HUES64 (cell line): ENCODE data around the gene PELI1.
A peak's percentile ranks its signal among the peaks of the same experiment; 100 is the strongest.
"Not testable (repeated sequence)": the region's sequence is repeated elsewhere in the genome, so short reads cannot be mapped to it uniquely, and the experiment has no call there.

Experiments used
- H3K27ac ChIP-seq: 2 replicates; pipeline ENCODE4 v1.7.0; 2013; ENCODE audit warnings: low read depth, low read length, inconsistent platforms
- H3K27me3 ChIP-seq: 2 replicates; pipeline ENCODE4 v1.6.1; 2013; ENCODE audit warnings: mild to moderate bottlenecking, low read length; ENCODE audit not compliant: insufficient read depth
- H3K36me3 ChIP-seq: 2 replicates; pipeline ENCODE4 v1.6.1; 2013; ENCODE audit warnings: mild to moderate bottlenecking, low read length; ENCODE audit not compliant: insufficient read depth
- H3K4me1 ChIP-seq: 2 replicates; pipeline ENCODE4 v1.6.1; 2013; ENCODE audit warnings: mild to moderate bottlenecking, low read length, moderate library complexity; ENCODE audit not compliant: insufficient read depth
- H3K4me3 ChIP-seq: 2 replicates; pipeline ENCODE4 v1.5.1; 2013; ENCODE audit warnings: mild to moderate bottlenecking, low read length, moderate library complexity
- H3K9ac ChIP-seq: 2 replicates; pipeline ENCODE4 v1.6.1; 2013; ENCODE audit warnings: mild to moderate bottlenecking, low read depth, low read length
- H3K9me3 ChIP-seq: 2 replicates; pipeline ENCODE4 v1.6.1; 2013; ENCODE audit warnings: low read depth, low read length; ENCODE audit not compliant: insufficient read depth
- WGBS: fragments of 150-250, 120-280 bp; methylation state at CpG from one replicate; pipeline ENCODE4 v1.1.7; 2013; ENCODE audit warnings: missing lambda C conversion rate; 5-methylcytosine and 5-hydroxymethylcytosine counted together

The PELI1 gene

DNA sequence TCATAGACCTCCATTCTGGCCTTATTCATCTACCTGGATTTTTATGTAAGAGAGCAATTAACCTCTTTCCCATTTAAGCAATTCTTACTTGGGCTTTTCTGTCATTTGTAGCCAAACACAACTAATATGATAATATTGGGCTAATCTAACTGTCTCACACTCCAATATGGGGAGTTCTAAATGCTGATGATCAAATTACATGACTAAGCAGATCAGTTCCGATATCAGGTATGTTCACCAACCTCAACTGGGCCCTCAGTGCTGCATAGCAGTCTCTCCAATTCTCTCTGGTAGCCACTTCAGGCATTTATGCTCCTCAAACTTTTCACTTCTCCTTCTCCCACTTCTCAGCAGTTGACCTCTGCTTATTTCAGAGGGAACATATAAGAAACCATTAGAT lies 64.0 kb downstream of the PELI1 start:
- no peaks in the 10 kb centered on the region for H3K9me3 ChIP-seq
- no peaks in the 10 kb centered on the region for H3K36me3 ChIP-seq
- WGBS = 93% methylated on average over 1 of the region's 1 CpG
- H3K27ac ChIP-seq = no peak overlapping the region
- H3K27me3 ChIP-seq = no peaks in the 10 kb centered on the region
- H3K4me3 ChIP-seq = no peak overlapping the region
- H3K4me1 ChIP-seq = no peaks in the 10 kb centered on the region
- H3K9ac ChIP-seq = no peak overlapping the region

DNA sequence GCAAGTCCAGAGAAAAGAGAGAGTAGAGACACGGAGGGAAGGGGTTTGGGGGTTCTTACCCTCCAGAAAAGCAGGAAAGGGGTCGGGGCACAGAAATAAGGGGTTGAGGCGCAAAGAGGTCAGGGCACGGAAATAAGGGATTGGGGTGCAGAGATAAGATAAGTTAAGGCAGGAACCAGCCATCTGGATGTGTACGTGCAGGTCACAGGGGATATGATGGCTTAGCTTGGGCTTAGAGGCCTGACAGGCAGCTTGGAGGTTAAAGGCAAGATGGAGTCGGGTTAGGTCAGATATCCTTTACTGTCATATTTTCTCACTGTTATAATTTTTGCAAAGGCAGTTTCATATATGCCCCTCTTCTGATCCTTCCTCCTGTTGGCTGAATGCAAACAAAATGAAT lies 64.5 kb downstream of the PELI1 start:
- H3K9me3 ChIP-seq, H3K4me3 ChIP-seq, H3K27me3 ChIP-seq, H3K9ac ChIP-seq, H3K27ac ChIP-seq, H3K36me3 ChIP-seq, H3K4me1 ChIP-seq: not testable (repeated sequence)
- WGBS = 96% methylated on average over 5 of the region's 6 CpGs

DNA sequence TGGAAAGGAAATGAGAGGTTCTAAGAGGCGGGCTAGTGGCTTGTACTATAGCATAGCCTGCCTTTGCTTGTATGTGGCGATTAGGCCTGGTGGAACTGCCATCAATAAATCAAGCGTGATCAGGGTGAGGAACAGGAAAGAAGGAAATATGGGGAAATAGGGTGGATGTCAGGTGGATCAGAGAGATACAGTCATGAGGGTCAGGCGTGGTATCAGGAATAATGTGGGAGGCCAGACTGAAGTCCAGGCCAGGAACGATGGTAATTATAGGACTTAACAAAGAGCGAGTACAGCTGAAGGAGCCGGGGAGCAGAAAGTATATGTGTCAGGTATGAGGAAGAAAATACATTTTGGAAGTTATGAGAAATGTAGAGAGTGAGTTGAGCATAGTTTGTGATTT lies 67.4 kb downstream of the PELI1 start:
- not testable (repeated sequence) for H3K27ac ChIP-seq, H3K9me3 ChIP-seq, H3K36me3 ChIP-seq, H3K9ac ChIP-seq, H3K27me3 ChIP-seq, H3K4me3 ChIP-seq
- 93% methylated on average over 7 of the region's 7 CpGs for WGBS
- peaks cover 20% of the 10 kb centered on the region for H3K4me1 ChIP-seq

DNA sequence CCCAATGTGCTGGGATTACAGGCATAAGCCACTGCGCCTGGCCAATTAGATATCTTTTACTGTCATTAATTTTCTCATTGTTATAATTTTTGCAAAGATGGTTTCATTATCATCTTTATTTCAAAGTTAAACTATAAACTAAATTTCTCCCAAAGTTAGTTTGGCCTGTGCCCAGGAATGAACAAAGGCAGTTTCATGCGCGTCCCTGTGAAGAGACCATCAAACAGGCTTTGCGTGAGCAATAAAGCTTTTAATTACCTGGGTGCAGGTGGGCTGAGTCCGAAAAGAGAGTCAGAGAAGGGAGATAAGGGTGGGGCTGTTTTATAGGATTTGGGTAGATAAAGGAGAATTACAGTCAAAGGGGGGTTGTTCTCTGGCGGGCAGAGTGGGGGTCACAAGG lies 69.6 kb downstream of the PELI1 start:
- H3K4me3 ChIP-seq, H3K9ac ChIP-seq, H3K9me3 ChIP-seq, H3K27me3 ChIP-seq, H3K27ac ChIP-seq, H3K36me3 ChIP-seq: not testable (repeated sequence)
- WGBS = 62% methylated on average over 6 of the region's 6 CpGs
- peaks cover 21% of the 10 kb centered on the region for H3K4me1 ChIP-seq

DNA sequence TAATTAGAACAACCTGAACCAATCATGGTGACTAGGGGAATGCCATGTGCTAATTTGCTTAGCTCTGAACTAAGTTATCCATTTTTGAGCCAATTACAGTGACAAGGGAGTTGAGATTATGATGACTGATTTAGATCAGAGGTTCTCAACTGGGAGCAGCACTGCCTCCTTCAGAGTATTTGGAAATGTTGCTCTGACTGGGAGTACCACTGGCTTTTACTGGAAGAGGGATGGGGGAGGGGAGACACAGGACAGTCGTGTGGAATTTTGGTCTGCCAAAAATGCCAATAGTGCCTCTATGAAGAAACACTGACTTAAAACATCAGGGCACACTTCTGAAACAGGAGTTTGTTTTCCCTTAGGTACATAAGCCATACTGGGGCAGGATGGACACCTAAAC lies 76.9 kb downstream of the PELI1 start:
- Histone ChIP-seq H3K27ac (no peak overlapping the region), H3K9ac (no peak overlapping the region), H3K27me3 (no peaks in the 10 kb centered on the region), H3K36me3 (no peaks in the 10 kb centered on the region), H3K4me3 (no peak overlapping the region), H3K9me3 (no peaks in the 10 kb centered on the region), H3K4me1 (peaks cover 37% of the 10 kb centered on the region)
- 32% methylated on average over 1 of the region's 1 CpG for WGBS

DNA sequence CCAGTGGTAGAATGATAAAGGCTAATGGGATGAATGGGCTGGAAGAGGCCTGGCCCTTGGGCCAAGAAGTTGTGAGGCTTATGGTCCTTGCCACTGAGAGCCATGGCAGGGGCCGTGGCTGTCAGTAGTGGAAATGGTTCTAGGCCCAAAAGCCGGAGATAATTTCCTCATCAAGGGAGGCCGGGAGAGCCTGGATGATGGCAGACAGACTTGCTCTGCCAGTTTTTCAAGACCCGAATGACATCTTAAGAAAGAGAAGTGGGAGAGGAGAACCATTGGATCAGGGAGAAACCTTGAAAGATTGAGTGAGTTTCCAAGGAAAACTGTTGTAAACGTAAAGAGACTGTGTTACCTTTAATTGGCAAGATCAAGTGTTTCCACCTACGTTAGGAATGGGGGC lies 78.7 kb downstream of the PELI1 start:
- Histone ChIP-seq H3K36me3 (no peaks in the 10 kb centered on the region), H3K4me3 (no peak overlapping the region), H3K27me3 (no peaks in the 10 kb centered on the region), H3K9ac (no peak overlapping the region), H3K9me3 (no peaks in the 10 kb centered on the region), H3K27ac (no peak overlapping the region), H3K4me1 (peaks cover 31% of the 10 kb centered on the region)
- 91% methylated on average over 6 of the region's 6 CpGs for WGBS

DNA sequence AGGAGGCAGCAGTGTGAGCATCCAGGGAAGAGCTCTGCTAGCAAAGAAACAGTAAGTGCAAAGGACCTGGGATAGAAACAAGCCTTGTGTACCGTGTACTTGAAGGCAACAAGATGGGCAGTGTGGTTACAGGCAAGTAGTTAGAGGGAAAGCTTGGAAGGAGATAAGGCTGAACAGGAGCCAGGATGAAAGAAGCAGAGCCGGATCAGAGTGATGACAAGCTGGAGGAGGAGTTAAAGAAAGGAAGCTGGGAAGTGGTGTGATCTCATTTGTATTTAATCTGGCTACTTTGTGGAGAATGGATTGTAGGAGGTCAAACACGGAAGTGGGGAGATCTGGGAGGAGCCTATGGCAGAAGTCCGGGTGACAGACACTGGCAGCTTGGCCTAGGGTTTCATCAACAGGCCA lies 80.3 kb downstream of the PELI1 start:
- Histone ChIP-seq H3K4me3 (no peak overlapping the region), H3K9me3 (no peaks in the 10 kb centered on the region), H3K27me3 (no peaks in the 10 kb centered on the region), H3K27ac (peak overlapping the region; percentile 73; the same call in 1 of the 2 replicates), H3K36me3 (no peaks in the 10 kb centered on the region), H3K4me1 (peaks cover 31% of the 10 kb centered on the region), H3K9ac (no peak overlapping the region)
- whole genome bisulfite sequencing = 65% methylated on average over 4 of the region's 4 CpGs

DNA sequence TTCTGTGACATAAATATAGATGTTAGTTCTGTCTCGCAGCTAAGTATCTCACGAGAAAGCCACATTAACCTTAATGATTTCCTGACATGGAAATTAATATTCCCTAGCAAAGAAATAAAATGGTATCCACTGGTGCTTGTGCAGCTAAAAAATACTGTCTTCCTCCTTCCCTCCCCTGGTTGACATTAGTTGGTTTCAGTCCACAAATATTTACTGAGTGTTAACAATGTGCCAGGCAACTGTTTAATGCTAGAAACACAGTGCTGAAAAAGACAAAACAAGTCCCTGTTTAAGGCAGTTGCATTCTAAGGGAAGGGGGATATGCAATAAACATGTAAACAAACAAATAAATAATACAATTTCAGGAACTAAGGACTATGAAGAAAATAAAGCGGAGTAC lies 80.8 kb downstream of the PELI1 start:
- peaks cover 31% of the 10 kb centered on the region for H3K4me1 ChIP-seq
- no peak overlapping the region for H3K9ac ChIP-seq
- 92% methylated on average over 3 of the region's 3 CpGs for WGBS
- H3K27ac ChIP-seq = no peak overlapping the region
- no peaks in the 10 kb centered on the region for H3K27me3 ChIP-seq
- H3K4me3 ChIP-seq = no peak overlapping the region
- no peaks in the 10 kb centered on the region for H3K9me3 ChIP-seq
- H3K36me3 ChIP-seq = no peaks in the 10 kb centered on the region

DNA sequence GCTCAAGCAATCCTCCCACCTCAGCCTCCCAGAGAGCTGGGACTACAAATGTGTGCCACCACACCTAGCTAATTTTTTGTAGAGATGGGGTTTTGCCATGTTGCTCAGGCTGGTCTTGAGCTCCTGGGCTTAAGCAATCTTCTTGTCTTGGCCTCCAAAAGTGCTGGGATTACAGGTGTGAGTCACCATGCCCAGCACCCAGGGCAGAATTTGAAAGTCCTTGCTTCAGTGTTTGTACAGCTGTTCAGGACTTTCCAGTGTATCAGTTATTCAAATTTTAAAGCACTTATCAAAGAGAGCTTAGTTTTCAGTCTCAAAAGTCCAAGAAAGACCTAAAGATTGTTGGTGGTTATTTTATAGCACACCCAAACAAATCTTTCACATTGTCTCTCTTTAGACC lies 81.4 kb downstream of the PELI1 start:
- H3K27me3 ChIP-seq = no peaks in the 10 kb centered on the region
- no peak overlapping the region for H3K9ac ChIP-seq
- H3K36me3 ChIP-seq = no peaks in the 10 kb centered on the region
- no peak overlapping the region for H3K27ac ChIP-seq
- no peak overlapping the region for H3K4me3 ChIP-seq
- no peaks in the 10 kb centered on the region for H3K9me3 ChIP-seq
- H3K4me1 ChIP-seq = peaks cover 31% of the 10 kb centered on the region

DNA sequence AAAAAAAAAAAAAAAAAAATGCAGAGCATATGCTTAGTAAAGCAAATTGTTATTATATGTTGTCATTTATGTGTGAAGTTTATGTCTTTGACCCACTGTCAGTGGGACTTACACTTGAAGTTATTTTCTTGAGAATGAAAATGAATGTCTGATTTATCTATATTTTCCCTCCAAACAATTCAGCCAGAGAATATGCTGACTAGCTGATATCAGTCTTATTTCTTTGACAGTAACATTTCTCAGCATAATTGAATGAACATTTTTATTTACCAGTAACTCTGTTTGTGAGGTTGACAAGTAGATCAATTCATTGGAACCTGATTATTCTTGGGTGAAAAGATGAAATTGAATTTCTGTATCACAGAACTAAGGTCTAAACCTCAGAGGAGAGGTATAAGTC lies 85.0 kb downstream of the PELI1 start:
- no peak overlapping the region for H3K4me3 ChIP-seq
- no peak overlapping the region for H3K9ac ChIP-seq
- no peak overlapping the region for H3K27ac ChIP-seq
- no peaks in the 10 kb centered on the region for H3K27me3 ChIP-seq
- H3K9me3 ChIP-seq = no peaks in the 10 kb centered on the region
- H3K36me3 ChIP-seq = no peaks in the 10 kb centered on the region
- peaks cover 9% of the 10 kb centered on the region for H3K4me1 ChIP-seq

DNA sequence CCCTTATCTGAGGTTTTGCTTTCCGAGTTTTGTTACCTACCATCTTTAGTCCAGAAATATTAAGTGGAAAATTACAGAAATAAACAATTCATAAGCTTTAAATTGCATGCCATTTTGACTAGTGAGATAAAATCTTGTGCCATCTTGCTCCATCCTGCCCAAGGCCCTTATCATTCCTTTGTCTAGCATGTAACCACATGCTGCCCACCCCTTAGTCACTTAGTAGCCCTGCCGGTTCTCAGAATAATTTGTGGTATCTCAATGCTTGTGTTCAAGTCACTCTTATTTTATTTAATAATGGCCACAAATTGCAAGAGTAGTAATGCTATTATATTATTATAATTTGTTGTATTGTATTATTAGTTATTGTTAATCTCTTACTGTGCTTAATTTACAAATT lies 88.2 kb downstream of the PELI1 start:
- H3K27ac ChIP-seq = no peak overlapping the region
- peaks cover 17% of the 10 kb centered on the region for H3K4me1 ChIP-seq
- WGBS = 100% methylated on average over 1 of the region's 2 CpGs

DNA sequence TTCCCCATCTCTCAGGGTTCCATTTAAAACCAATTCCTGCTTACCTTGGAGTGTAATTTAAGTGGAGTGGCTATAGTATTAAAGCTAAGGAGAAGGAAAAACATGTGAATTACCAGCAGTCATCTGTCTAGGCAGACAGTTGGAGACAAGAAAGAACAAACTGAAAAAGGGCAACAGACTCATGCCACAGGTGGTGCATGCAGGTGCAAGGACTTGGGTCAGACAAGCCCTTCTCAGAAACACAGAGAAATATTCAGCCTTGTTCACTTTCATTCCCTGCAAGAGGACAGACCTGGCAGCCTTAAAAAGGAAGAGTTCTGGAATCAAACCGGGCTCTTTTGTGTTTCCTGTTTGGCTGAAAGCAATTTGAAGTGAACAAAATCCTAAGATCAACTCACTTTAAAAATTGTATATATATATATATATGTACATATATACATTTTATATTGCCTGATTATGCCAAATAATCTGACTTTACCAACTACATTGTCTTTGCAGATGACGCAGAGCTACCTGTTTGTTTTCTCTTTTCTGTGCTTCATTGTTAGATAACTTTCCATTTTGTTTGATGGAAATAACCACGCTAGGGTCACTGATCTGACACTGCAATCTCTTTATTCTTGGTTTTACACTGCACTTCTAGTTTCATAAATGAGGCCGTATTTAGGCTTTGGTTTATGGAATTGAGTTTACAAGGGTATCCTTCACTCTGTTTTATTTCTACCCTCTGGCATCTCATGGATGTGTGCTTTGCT lies 89.9 kb downstream of the PELI1 start:
- no peaks in the 10 kb centered on the region for H3K27me3 ChIP-seq

More for the DNA sequence above, 88.2 kb downstream of the PELI1 start:
- no peaks in the 10 kb centered on the region for H3K27me3 ChIP-seq
- H3K9me3 ChIP-seq = no peaks in the 10 kb centered on the region
- no peaks in the 10 kb centered on the region for H3K36me3 ChIP-seq
- no peak overlapping the region for H3K4me3 ChIP-seq
- no peak overlapping the region for H3K9ac ChIP-seq

More for the DNA sequence above, 89.9 kb downstream of the PELI1 start:
- Histone ChIP-seq H3K9me3 (no peaks in the 10 kb centered on the region), H3K4me1 (peaks cover 17% of the 10 kb centered on the region), H3K9ac (no peak overlapping the region), H3K27ac (no peak overlapping the region), H3K36me3 (no peaks in the 10 kb centered on the region), H3K4me3 (no peak overlapping the region)
- WGBS = 88% methylated on average over 4 of the region's 4 CpGs
